Stimulated activated CD4-positive, alpha-beta T cell treated with anti-CD3 and anti-CD28 coated beads, Interleukin-15, amount 100 ng/mL, for 24 hours (primary cell): Measurements from ENCODE around the gene RCBTB2.

Source experiments
- DNase-seq: peaks from one replicate; pipeline ENCODE4 v3.0.0-alpha.2; 2020

RCBTB2 gene

DNA sequence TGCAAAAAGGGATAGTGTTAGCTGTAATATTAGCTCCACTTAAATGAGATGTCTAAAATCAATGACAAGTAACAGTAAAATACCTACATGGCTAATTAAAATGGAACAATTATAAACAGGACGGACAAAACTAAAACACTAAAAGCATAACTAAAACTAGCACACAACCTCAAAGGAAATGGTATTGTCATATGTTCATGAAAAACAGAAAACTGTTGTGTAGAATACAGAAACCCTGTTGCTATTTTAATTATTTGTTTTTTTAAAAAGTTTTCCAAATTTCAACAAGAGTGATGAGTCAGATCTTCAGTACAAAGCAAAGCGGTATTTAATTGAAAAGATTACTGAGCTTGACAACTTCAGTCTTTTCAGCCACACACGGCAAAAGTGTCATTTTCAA, 4.2 kb downstream of the RCBTB2 start:
- no peak for DNase-seq

DNA sequence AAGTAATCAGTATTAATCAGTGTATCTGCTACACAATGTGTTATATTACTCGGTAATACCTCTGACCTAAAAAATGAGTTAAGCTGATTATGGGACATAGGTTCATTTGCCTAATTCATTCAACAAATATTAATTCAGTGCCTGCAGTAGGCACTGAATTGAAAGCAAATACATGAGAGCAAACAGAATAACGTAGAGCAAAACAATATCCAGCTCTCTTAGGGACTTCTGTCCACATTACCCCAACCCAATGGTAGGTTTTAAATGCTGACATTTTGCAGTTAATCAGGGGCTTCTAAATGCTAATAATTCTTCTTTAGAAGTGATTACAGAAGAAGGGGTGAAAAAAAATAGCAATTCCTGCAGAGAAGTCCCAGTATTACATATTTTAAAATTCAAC, 4.9 kb downstream of the RCBTB2 start:
- DNase-seq: no peak

DNA sequence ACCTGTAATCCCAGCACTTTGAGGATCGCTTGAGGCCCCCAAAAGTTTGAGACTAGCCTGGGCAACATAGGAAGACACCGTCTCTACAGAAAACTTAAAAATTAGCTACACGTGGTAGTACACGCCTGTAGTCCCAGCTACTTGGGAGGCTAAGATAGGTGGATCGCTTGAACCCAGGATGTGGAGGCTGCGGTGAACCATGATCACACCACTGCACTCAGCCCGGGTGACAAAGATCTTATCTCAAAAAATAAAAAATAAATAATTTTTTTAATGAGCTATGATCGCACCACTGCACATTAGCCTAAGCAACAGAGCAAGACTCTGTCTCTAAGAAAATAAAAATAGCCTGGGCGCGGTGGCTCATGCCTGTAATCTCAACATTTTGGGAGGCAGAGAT, 6.6 kb downstream of the RCBTB2 start:
- DNase-seq: no peak

DNA sequence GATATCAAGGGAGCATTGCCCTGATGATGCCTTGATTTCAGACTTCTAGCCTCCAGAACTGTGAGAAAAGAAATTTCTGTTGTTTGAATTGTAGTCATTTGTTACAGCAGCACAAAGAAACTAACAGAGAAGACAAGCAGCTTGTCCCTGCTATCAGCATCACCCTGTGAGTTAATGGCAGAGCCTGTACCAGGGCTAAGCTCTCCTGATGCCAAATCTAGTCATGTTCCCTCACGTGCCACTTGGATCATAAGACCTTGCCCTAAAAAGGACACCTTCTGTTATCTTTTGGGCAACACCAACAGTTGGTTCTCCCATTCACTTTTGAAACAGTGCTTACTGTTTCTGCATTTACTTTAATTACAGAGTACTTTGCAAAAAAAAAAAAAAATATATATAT, 14.8 kb downstream of the RCBTB2 start:
- no peak for DNase-seq

DNA sequence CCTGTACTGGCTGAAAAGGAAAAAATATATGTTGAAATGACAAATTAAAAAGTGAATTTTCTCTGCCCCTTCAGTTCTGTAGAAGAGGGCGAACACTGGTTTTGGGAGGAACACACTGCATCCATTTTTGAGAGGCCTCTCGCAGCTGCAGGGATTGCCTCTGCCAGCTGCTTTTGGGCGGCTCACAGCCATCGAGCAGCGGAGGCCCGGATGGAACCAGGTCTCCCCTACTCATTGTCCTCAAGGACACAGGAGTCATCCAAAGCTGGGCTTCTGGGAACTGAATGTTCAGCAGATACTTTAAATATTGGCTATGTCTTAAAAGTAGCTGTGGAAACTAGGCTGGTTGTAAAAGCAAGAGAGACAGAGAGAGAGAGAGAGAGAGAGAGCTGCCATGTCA, 17.1 kb downstream of the RCBTB2 start:
- DNase-seq: no peak

DNA sequence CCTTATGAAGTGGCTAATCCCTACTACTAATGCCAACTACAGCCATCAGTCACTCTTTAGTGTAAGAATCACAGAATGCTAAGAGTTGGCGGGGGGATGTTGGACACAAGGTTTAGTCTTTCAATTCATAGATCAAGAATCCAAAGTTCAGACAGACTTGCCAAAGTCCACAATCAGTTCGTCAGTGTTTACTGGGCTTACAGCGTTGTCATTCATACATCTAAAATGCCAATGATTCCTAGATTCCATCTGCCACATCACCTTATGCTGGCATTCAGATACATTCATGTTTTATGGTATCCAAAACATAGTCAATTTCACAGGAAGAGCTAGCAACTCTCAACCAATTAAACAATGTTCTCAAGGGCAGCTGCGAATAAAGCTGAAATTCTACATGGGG, 18.1 kb downstream of the RCBTB2 start:
- DNase-seq: no peak

DNA sequence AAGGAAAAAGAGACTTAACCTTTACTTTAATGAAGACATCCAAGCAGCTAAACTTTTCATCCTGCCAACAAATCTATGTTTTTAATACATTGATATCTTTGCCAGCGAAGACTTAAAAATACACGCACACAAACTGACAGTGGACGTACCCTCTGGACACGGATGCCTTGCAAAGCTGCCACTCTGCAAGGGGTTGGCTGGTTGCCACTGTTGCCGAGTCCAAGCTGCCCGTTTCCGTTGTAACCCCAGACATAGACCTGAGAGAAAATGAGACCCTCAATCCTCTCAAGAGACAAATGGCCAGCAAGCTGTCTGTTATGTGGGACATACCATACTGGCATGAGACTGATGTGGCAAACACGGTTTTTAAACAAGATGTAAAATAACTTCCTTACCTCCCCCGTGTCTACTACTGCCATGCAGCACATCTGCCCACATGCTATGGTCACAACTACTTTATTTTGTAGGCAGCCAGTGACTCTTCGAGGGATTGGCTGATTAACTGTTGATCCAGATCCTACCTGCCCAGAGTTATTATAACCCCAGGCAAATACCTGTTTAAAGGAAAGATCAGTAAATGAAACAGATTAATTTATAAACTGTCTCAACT, 21.2 kb downstream of the RCBTB2 start:
- no peak for DNase-seq

DNA sequence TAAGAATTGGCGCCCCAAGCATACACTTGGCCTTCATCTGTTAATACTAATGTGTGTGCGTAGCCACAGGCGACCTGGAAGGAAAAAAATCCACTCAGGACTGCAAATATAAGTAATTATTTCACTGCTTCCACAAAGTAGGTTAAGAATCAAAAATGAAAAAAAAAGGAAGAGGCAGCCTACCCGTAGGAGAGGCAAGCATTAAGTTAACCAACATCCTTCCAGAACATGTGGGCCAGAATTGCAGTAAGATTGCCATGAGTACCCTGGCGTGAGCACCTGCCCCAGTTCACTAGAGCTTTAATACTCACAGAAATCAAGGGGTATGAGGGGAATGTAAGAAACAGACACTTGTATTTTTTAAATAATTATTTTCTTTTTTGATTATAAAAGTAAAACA, 22.2 kb downstream of the RCBTB2 start:
- no peak for DNase-seq

DNA sequence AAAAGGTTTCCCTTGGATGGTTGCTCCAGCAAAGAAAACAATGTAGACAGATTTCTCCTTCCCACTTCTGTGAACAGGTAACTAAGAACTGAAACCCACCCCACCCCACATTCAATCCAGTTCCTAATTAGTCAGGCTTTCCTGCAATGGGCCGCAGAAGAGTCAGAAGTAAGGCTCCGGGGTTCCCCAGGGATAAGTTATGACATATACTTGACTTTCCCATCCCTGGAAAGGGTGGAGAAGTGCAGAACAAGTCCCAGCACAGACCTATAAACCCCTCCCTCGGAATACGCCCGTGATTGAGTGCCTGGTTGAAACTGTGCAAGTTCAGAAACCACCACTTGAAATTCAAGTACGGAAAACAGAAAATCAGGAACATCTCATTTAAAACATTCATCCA, 24.9 kb downstream of the RCBTB2 start:
- DNase-seq: no peak

DNA sequence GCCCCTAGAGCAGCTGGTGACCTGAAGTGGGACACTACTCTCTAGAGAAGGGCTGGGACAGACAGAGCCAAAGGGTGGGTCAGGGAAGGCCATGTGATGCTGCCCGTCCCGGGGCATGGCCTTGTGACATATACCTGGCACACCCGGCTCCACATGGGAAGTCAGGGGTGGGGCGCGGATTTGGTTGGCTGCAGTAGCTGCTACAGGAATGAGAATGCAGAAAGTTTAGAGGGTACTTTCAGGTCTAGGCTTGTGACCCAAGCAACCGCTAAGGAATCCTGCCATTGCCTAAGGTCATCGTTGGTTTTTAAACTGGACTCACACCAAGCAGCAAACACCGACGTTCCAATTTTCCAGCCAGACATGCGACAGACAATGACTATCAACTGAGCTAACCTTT, 25.9 kb downstream of the RCBTB2 start:
- DNase-seq: no peak

DNA sequence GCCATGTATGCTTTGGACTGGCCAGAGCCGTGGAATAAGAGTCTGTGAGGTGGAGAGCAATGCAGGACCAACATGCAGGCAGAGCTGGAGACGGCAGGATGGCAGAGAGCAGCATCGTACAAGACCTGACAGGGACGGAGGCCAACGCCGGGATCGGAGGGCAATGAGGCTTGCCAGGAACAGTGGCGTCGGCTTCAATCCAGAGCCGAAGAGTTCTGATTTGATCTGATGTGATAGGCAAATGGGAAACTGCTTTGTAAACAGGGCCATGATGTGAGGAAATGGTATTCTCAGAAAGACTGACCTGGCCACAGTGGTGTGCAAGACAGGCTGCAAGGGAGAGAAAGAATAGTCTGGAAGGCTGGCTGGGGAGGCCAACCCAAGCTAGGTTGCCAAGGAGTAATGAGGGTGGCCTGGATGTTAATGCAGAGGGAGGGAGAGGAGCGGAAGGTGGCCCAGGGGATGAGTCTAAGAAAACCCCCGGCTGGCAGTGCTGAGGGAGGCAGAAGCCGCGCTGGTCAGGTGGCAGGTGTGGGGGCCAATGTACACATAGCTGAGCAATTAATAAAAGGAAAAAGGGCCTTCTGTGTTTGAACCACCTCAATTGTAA, 26.7 kb downstream of the RCBTB2 start:
- no peak for DNase-seq

DNA sequence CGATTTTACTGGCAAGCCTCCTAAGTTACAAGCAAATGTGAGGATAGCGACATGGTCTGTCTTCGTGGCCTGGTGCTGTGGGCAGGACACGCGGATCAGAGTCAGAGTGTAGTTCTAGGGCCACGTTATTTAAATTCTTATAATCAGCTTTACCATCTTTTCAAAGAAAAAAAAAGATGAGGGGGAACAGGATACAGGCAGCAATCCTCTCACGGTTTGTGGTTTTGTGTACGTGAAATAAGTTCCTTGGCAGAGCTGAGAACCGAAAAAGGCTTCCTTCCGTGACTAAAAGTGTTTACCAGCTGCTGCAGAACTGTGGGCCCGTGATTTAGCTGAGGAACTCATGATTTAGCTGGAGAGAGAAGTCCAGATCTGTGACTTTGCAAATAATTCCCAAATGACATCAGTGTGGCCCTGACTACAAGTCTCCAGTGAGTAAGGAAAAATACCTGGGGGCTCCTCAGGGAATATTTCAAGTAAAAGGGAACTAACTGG, 27.2 kb downstream of the RCBTB2 start:
- DNase-seq: peak; percentile 54

DNA sequence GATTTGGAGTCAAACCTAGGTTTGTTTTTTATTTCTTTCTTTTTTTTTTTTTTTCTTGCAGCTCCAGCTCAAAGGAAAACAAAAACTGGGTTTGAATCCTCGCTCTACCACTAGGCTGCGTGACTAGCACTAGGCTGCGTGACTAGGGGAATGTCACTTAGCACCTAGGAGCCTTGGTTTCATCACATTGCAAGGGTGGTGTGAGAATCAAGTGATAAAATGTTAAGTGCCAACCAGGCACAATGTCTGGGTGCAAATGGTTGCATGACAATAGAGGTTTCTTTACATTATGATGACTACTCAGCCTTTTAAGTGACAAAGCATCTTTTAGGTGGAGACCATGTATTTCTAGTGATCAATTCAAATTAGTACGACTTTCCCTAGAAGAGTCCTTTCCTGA, 27.9 kb downstream of the RCBTB2 start:
- no peak for DNase-seq

DNA sequence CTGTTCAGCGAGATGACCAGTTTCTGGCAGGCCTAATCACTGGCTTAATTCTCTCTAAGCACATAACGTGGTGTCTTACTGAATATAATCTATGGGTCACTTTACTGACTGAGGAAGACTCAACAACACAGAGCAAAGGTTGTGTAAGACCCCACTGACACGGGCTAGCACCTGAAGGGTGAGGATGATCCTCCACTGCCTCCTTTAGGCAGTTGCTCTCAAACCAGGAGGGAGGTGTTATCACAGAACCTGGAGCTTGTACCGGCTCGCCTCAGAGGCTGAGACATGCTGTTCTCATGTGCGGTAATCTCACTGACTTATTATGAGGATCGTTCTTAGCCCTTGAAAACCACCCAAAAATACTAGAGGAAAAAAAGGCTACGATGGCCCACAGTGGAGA, 28.3 kb downstream of the RCBTB2 start:
- no peak for DNase-seq

DNA sequence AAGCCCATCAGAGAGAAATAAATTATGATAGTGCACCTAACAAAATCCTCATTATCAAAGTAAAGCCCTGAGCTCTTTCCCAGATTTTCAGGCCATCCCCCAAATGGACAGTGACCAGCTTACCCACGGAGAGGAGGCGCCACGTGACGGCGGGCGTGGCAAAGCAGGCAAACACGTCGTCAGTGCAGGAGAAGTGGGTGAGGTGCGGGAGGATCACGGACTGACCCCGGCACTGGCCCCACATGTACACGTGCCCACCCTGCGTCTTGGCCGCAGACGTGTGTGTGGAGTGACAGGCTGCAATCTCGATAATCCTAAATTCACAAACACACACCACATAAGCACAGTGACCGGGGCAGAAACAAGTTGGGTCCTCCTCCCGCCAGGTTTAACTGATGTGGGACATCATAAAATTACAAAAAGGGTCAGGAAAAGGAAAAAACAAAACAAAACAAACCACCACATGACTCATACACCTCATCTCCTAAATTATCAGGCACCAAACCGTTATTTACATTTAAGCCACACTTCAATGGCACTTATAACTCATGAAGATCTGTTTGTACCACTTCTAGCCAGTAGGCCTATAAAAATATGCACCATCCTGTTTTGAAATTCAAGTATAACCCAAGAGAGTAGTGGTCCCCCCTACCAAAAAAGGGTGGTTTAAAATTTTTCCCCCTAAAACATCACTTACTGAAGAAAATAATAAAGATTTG, 30.1 kb downstream of the RCBTB2 start:
- no peak for DNase-seq

DNA sequence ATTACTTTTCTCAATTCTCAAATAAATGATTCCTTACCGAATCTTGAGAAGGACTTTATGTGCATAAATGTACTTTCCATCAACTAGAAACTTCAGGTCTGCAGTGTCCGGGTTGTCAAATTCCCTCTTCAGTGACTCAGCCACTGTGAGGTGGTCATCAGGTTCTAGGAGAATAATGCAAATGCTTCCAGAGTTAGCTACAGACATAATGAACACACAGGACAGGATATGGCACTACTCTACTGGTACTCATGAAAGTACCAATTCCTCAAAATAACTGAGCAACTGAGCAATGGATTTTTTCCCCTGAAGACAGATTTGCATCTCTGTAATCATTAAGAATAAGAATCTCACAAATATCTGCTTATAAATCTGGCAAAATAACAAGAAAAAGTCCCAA, 31.2 kb downstream of the RCBTB2 start:
- no peak for DNase-seq

DNA sequence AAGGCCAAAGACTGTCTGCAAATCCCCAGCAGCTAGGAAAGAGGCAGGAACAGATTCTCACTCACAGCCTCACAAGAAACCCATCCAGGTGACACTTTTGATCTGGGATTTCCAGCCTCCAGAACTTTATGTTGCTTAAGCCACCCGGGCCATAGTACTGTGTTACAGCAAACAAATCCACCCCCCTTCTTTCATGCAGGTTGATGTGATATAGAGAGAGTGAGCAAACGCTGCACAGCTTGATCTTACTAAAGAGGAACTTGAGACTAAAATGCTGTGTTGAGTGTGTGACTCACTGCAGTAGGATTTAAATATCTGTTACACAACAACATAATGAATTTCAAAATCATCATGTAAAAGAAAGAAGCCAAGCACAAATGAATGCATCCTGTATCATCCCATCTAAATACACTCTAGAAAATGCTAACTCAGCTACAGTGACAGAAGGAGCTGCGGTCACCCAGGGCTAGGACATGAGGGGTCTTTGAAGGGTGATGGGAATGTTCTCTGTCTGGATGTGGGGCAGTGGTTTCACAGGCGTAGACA, 32.2 kb downstream of the RCBTB2 start:
- no peak for DNase-seq

DNA sequence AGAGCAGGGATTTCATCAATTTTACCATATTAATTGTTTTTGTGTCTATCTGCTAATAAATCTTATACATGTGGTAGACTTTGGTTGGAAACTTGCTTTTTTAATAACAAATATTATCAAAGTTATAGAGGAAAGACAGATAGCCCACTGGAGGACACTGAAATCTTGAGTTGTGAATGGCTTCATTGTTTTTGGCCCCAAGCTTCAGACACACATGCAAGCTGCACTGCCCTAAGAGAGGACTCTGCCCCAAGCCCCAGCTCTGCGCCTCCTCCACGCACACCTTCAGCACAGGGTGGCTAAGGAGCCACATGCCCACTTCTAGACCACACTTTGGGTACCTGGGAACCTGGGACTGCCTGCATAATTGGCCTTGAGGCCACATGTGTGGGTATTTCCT, 35.2 kb downstream of the RCBTB2 start:
- no peak for DNase-seq

DNA sequence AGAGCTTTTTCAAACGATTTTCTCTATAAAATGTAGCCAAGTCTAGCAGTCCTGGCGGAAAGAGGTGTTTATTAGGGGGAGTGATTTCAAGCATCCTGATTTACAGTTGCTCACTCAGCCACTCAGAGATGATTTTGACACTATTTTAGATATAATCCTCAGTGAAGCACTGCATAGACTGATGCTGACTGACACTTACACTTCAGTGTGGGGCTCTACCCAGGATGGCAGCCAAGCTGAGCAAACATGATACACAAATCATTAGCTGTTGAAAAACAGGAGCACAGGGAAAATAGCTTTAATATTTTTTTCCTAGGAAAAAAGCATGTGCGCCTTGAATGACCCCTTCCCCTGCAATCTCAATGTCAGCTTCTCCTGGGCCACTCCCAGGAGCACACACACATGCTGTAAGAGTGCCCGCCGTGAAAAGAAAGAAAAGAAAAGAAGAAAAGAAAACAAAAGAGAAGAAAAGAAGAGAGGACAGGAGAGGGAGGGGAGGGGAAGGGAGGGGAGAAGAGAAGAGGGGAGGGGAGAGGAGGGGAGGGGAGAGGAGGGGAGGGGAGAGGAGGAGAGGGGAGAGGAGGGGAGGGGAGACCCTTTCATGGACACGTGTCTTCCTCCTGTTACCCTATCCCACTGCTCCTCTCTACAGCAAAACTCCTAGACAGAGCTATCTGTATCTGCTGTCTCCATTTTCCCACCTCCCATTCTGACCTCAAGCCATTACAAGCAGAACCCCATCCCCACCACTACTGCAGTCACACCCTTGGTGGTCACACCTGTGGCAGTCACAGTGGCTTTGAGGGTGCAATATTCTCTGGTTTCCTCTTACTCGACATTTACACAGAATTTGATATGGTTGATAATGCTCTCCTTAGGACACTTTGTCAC, 36.4 kb downstream of the RCBTB2 start:
- no peak for DNase-seq

DNA sequence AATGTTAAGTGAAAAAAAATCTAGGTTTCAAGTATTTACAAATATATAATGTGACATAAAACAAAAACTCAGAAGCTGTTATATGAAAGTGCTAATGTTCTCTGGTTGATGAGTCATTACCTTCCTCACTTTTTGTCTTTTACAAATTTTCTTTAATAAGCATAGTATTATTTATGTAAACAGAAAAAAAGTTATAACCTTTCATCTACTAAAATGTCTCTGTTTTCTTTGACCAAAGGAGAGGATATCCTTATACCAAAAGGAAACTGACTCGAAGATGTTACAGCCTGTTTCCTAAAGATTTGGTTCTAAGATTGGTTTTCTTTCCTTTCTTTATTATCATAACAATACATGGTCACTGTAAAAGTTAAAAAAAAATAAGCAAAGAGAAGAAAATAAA, 38.0 kb downstream of the RCBTB2 start:
- DNase-seq: no peak

DNA sequence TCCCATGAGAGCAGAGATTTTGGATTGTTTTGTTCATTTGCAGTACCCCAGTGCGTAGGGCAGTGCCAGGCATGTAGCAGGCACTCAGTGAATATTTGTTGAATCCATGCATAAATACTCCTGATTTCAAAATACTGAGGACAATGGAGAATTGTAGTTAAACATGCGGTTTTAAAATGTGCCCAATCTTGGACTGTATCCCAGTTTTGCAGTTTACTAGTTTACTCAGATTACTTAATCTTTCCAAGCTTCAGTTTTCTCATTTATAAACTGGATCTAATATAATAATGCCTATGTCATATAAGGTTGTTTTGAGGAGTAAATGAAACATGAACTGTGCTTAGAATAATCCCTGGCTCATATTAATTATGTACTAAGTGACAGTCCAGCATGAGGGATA, 39.0 kb downstream of the RCBTB2 start:
- DNase-seq: no peak

DNA sequence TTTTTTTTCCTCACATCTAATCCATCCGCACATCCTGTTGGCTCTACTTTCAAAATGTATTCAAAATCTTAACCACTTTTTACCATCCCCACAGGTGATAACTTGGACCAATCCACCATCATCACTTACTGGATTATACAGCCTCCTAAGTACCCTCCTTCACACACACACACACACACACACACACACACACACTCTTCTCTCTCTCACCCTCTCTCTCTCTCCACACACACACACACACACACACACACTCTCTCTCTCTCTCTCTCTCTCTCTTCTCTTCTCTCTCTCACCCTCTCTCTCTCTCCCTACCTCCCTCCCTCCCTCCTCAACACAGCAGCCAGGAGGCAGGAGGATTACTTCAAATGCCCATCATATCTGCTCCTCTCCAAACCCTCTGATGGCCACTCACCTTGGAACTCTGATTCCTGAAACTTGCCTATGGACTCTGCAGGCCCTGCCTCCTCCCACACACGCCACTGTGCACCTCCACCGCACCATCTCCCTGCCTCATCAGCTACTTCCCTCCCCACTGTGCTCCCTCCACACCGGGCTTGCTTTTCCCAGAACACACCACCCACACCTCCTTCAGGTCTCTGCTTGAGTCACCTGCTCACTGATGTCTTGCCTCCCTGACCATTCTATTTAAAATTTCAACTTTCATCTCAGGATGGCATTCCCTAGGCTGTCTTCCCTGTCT, 39.7 kb downstream of the RCBTB2 start:
- DNase-seq: peak; percentile 35
